GM19372 (cell line): ENCODE results near the gene MPP3.

Source experiments
- ATAC-seq: cut with Tn5 transposase; IDR thresholded peaks from one replicate; pipeline ENCODE4 v1.9.1; 2021; ENCODE audit warnings: mild to moderate bottlenecking, low read depth, moderate library complexity; ENCODE audit not compliant: unreplicated experiment

The MPP3 gene

DNA sequence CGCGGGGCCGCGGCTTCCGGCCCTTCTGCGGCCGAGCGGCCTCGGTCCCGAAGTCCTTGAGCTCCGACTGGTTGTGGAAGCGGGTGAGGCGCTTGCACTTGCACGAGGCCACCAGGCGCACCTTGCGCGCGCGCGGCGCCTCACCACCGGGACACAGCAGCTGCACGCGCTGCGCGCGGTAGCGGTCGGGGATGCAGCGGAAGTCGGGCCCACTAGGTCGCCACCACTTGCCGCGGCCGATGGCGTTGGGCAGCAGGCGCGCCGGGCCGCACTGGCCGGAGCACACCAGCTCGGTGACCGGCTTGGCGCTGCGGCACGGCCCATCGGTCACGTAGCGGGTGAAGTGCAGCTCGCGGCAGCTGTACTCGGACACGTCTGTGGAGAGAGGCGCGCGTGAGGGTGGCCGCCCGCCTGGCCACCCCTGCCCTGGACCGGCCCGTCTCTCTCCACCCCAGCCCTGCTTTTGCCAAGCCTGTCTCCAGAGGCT is 77.5 kb downstream of the MPP3 start:
- no peak for ATAC-seq

DNA sequence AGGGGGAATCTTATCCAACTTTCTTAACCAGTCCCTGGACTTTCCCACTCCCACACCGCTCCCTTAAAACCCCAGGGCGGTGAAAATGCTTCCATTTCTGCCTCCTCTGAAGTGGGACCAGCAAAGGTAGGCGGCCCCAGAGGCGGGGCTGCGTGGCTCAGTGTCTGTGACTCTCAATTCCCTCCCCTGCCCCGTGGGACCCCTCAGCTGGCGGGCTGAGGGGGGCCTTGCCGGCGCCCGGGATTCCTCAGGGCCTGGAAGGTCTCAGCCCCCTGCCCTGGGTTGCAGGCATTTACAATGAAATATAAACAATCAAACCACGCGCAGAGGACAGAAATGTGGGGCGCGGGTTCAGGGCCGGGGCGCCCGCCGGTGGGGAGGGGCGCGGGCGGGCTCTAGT is 78.0 kb downstream of the MPP3 start:
- ATAC-seq: no peak

DNA sequence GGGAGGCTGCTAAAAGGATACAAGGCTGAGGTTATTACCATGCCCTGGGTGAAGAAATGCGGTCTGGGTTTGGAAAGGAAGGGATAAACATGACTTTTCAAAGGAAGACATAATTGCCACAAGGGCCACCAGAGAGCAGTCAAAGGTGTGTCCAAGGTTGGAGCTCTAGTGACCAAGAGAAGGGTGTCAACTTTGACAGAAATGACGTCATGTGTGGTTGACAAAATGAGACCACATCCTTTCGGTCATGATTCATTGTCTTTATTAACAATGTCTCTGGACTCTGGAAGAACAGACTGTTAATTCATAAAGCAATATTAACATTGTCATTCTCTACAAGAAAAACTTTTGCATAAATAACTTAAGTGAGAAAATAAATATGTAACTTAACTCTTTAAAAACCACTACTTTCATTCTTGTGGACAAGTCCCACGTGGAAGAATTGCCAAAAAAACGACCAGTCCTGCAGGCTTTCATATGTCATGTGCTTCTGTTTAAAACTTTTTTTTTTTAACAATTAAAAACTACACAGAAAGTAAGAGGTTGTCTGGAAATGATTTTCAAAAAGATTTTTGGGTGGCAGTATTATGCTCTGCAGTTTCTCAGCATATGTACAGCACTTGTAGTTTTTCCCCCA is 79.3 kb downstream of the MPP3 start:
- ATAC-seq: no peak
